GM23338 (cell line): ENCODE results near the gene MUC22. TPM values are rescaled to one million over a fixed set of nuclear protein-coding genes. Genes with fewer than 3 reads are reported as not detected.

Source experiments
- ATAC-seq: fragments of 200-7000 bp; cut with Tn5 transposase; 3 replicates; pipeline ENCODE4 v1.9.1; 2020
- DNase-seq: peaks from one replicate; pipeline ENCODE4 v3.0.0-alpha.2; 2015; ENCODE audit warnings: low spot score
- H2AFZ ChIP-seq: fragments of 200-600 bp; sonication (generic); 2 replicates; pipeline ENCODE4 v1.8.0; 2016; ENCODE audit warnings: antibody characterized with exemption, mild to moderate bottlenecking, moderate library complexity
- H3F3A ChIP-seq: fragments of 200-600 bp; sonication (generic); replicated peaks from 2 replicates; pipeline ENCODE4 v1.8.0; 2017; ENCODE audit warnings: antibody characterized with exemption, mixed run types, low read depth
- H3K27ac ChIP-seq: fragments of 200-600 bp; sonication (generic); 2 replicates; pipeline ENCODE4 v1.6.1; 2016; ENCODE audit warnings: low read depth
- H3K27me3 ChIP-seq: fragments of 200-600 bp; sonication (generic); 2 replicates; pipeline ENCODE4 v1.8.0; 2016; ENCODE audit warnings: mild to moderate bottlenecking, mixed run types, moderate library complexity; ENCODE audit not compliant: insufficient read depth
- H3K36me3 ChIP-seq: fragments of 200-600 bp; sonication (generic); 2 replicates; pipeline ENCODE4 v1.8.0; 2016; ENCODE audit warnings: mild to moderate bottlenecking; ENCODE audit not compliant: insufficient read depth
- H3K4me1 ChIP-seq: fragments of 200-600 bp; sonication (generic); 2 replicates; pipeline ENCODE4 v1.8.0; 2016; ENCODE audit warnings: mild to moderate bottlenecking, moderate library complexity; ENCODE audit not compliant: insufficient read depth
- H3K4me2 ChIP-seq: fragments of 200-600 bp; sonication (generic); 2 replicates; pipeline ENCODE4 v1.7.1; 2017; ENCODE audit warnings: mixed run types
- H3K4me3 ChIP-seq: fragments of 200-600 bp; sonication (generic); 2 replicates; pipeline ENCODE4 v1.6.1; 2016; ENCODE audit warnings: mixed run types
- H3K79me2 ChIP-seq: fragments of 200-600 bp; sonication (generic); replicated peaks from 2 replicates; pipeline ENCODE4 v1.8.0; 2017; ENCODE audit warnings: mild to moderate bottlenecking; ENCODE audit not compliant: insufficient read depth
- H3K9me2 ChIP-seq: fragments of 200-600 bp; sonication (generic); 2 replicates; pipeline ENCODE4 v1.8.0; 2017; ENCODE audit not compliant: insufficient read depth
- H4K20me1 ChIP-seq: fragments of 200-600 bp; sonication (generic); replicated peaks from 2 replicates; pipeline ENCODE4 v1.8.0; 2017; ENCODE audit warnings: mild to moderate bottlenecking; ENCODE audit not compliant: insufficient read depth
- H3K27ac Mint-ChIP-seq: 2 replicates; pipeline ENCODE4 v1.8.0; 2020; ENCODE audit warnings: inconsistent platforms, mild to moderate bottlenecking, moderate library complexity, mixed read lengths
- H3K27me3 Mint-ChIP-seq: 3 replicates; pipeline ENCODE4 v1.8.0; 2022; ENCODE audit warnings: low read depth, mild to moderate bottlenecking, moderate library complexity, mixed read lengths, inconsistent platforms; ENCODE audit not compliant: insufficient read depth, poor library complexity
- H3K36me3 Mint-ChIP-seq: 3 replicates; pipeline ENCODE4 v1.8.0; 2021; ENCODE audit warnings: low read depth, mild to moderate bottlenecking, inconsistent platforms, moderate library complexity, mixed read lengths
- H3K4me1 Mint-ChIP-seq: 3 replicates; pipeline ENCODE4 v1.8.0; 2020; ENCODE audit warnings: mild to moderate bottlenecking, inconsistent platforms, mixed read lengths
- H3K4me3 Mint-ChIP-seq: 3 replicates; pipeline ENCODE4 v1.8.0; 2021; ENCODE audit warnings: moderate library complexity, mild to moderate bottlenecking, inconsistent platforms, mixed read lengths
- H3K9me3 Mint-ChIP-seq: 3 replicates; pipeline ENCODE4 v1.8.0; 2020; ENCODE audit warnings: moderate library complexity, mild to moderate bottlenecking, inconsistent platforms, mixed read lengths
- CREB1 ChIP-seq: fragments of 250-450 bp; sonication (Bioruptor Pico); IDR thresholded peaks from 2 replicates; pipeline ENCODE4 v1.5.0; 2020; ENCODE audit warnings: low read depth, mild to moderate bottlenecking, moderate library complexity
- EZH2 ChIP-seq: fragments of 200-600 bp; sonication (generic); IDR thresholded peaks from one replicate; pipeline ENCODE4 v1.8.0; 2017; ENCODE audit warnings: antibody characterized with exemption, mild to moderate bottlenecking, low read depth; ENCODE audit not compliant: unreplicated experiment
- EZH2phosphoT487 ChIP-seq: fragments of 200-600 bp; sonication (generic); IDR thresholded peaks from one replicate; pipeline ENCODE4 v1.8.1; 2018; ENCODE audit warnings: antibody characterized with exemption; ENCODE audit not compliant: unreplicated experiment
- JUNB ChIP-seq: IDR thresholded peaks from one replicate; pipeline ENCODE4 v1.6.1; 2016; ENCODE audit warnings: antibody characterized with exemption; ENCODE audit not compliant: unreplicated experiment
- NANOG ChIP-seq: IDR thresholded peaks from 2 replicates; pipeline ENCODE4 v1.6.1; 2016; ENCODE audit warnings: antibody characterized with exemption, borderline replicate concordance
- POLR2AphosphoS5 ChIP-seq: IDR thresholded peaks from 2 replicates; pipeline ENCODE4 v1.6.1; 2016; ENCODE audit warnings: antibody characterized with exemption, low read depth
- STAT1 ChIP-seq: IDR thresholded peaks from one replicate; pipeline ENCODE4 v1.6.1; 2016; ENCODE audit warnings: antibody characterized with exemption; ENCODE audit not compliant: unreplicated experiment
- ZNF114 ChIP-seq: fragments of 250-450 bp; sonication (Bioruptor Pico); IDR thresholded peaks from 2 replicates; pipeline ENCODE4 v1.5.0; 2020; ENCODE audit warnings: mild to moderate bottlenecking, moderate library complexity
- ZNF331 ChIP-seq: fragments of 250-450 bp; sonication (Bioruptor Pico); IDR thresholded peaks from 2 replicates; pipeline ENCODE4 v1.5.0; 2020; ENCODE audit warnings: low read depth, mild to moderate bottlenecking, moderate library complexity
- polyA plus RNA-seq: library from polyadenylated mRNA; unstranded; fragments of >200 nt; fragmentation: Nextera tagmentation; extraction: Ambion mirVana; gene quantifications from 2 replicates; pipeline ENCODE4 v1.2.1, GENCODE V29; 2016
- total RNA-seq: library from RNA; depleted of rRNA; stranded (reverse); fragments of >200 nt; shearing (Covaris generic); gene quantifications from 2 replicates; pipeline ENCODE4 v1.2.3, GENCODE V29; 2014
- TF ChIP-seq, protein P1 (sequence below): IDR thresholded peaks from one replicate; pipeline ENCODE4 v1.6.1; 2018; ENCODE audit warnings: antibody characterized with exemption; ENCODE audit not compliant: unreplicated experiment
- TF ChIP-seq, protein P2 (sequence below): IDR thresholded peaks from 2 replicates; pipeline ENCODE4 v1.6.1; 2016; ENCODE audit warnings: antibody characterized with exemption
- TF ChIP-seq, protein P3 (sequence below), 2 experiments: fragments of 200-600 bp in 1 of 2; sonication (generic) in 1 of 2; conservative IDR thresholded peaks; 2 replicates each; pipeline versions ENCODE4 v1.5.1 to v1.6.1; 2016 to 2017; ENCODE audit warnings: antibody characterized with exemption in 2 of 2, low read depth in 2 of 2, mild to moderate bottlenecking in 2 of 2, moderate library complexity in 1 of 2
- TF ChIP-seq, protein P4 (sequence below): fragments of 250-450 bp; sonication (Bioruptor Pico); IDR thresholded peaks from 2 replicates; pipeline ENCODE4 v1.5.0; 2020; ENCODE audit warnings: mild to moderate bottlenecking, moderate library complexity

The MUC22 gene
- total and polyA plus RNA-seq, 2 experiments from 2014 or later: not detected

DNA sequence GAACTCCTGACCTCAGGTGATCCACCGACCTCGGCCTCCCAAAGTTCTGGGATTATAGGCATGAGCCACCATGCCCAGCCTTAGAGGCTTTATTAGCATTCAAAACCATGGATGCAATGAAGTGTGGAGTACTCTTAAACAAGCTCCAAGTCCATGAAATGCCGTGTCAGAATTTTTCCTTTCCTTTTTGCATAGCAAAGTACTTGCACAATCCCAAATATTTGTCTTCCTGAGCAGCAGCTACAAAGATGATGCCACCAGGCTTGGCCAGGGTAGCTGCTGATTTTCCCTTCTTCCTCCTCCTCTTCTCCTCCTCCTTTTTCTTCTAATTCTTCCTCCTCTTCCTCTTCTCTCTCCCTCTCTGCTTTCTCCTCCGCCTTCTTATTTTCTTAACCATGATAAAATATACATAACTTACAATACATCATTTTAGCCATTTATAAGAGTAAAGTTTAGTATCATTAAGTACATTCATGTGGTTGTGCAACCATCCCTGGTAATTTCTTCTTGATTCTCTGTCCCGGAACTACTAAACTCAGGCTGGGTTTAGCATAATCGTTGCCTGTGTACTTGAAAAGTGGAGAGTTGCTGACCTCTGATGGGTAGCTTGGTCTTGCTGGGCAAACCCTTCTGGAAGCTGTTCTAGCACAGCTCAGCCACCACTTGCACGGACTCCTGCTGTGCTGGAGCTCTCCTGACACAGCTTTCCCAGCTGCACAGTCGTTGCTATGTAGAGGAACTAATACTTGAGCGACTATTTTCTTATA is 49.2 kb upstream of the MUC22 start:
- H4K20me1 ChIP-seq: no peaks in the 10 kb centered on the region
- no peak overlapping the region for H3K4me3 ChIP-seq
- Mint-ChIP-seq H3K27me3 (peaks cover 17% of the 10 kb centered on the region), H3K4me1 (peaks cover 7% of the 10 kb centered on the region; the same call in 1 of the 3 replicates), H3K4me3 (no peak overlapping the region), H3K27ac (no peak overlapping the region), H3K9me3 (peaks cover 7% of the 10 kb centered on the region), H3K36me3 (no peaks in the 10 kb centered on the region; the same call in 2 of the 3 replicates)
- peaks cover 1% of the 10 kb centered on the region; the same call in 1 of the 2 replicates for H3F3A ChIP-seq
- no peak for DNase-seq
- peaks cover 19% of the 10 kb centered on the region for H3K27me3 ChIP-seq
- no peak overlapping the region for H3K4me2 ChIP-seq
- no peaks in the 10 kb centered on the region for H3K36me3 ChIP-seq
- H3K79me2 ChIP-seq: no peaks in the 10 kb centered on the region
- H2AFZ ChIP-seq: no peak overlapping the region
- no peak overlapping the region for H3K27ac ChIP-seq
- ATAC-seq: no peak
- H3K9me2 ChIP-seq: 0 out of 2 replicates have a peak, but pooled peaks cover 11% of the 10 kb centered on the region
- TF ChIP-seq, protein P1, sequence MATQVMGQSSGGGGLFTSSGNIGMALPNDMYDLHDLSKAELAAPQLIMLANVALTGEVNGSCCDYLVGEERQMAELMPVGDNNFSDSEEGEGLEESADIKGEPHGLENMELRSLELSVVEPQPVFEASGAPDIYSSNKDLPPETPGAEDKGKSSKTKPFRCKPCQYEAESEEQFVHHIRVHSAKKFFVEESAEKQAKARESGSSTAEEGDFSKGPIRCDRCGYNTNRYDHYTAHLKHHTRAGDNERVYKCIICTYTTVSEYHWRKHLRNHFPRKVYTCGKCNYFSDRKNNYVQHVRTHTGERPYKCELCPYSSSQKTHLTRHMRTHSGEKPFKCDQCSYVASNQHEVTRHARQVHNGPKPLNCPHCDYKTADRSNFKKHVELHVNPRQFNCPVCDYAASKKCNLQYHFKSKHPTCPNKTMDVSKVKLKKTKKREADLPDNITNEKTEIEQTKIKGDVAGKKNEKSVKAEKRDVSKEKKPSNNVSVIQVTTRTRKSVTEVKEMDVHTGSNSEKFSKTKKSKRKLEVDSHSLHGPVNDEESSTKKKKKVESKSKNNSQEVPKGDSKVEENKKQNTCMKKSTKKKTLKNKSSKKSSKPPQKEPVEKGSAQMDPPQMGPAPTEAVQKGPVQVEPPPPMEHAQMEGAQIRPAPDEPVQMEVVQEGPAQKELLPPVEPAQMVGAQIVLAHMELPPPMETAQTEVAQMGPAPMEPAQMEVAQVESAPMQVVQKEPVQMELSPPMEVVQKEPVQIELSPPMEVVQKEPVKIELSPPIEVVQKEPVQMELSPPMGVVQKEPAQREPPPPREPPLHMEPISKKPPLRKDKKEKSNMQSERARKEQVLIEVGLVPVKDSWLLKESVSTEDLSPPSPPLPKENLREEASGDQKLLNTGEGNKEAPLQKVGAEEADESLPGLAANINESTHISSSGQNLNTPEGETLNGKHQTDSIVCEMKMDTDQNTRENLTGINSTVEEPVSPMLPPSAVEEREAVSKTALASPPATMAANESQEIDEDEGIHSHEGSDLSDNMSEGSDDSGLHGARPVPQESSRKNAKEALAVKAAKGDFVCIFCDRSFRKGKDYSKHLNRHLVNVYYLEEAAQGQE: no peak
- TF ChIP-seq ZNF331 (CRISPR knock-in tag) (no peak), NANOG (no peak), JUNB (no peak), EZH2phosphoT487 (no peak), CREB1 (CRISPR knock-in tag) (no peak), EZH2 (no peak), STAT1 (no peak), ZNF114 (CRISPR knock-in tag) (no peak), POLR2AphosphoS5 (no peak)
- TF ChIP-seq, protein P2, sequence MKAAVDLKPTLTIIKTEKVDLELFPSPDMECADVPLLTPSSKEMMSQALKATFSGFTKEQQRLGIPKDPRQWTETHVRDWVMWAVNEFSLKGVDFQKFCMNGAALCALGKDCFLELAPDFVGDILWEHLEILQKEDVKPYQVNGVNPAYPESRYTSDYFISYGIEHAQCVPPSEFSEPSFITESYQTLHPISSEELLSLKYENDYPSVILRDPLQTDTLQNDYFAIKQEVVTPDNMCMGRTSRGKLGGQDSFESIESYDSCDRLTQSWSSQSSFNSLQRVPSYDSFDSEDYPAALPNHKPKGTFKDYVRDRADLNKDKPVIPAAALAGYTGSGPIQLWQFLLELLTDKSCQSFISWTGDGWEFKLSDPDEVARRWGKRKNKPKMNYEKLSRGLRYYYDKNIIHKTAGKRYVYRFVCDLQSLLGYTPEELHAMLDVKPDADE: no peak
- TF ChIP-seq, protein P3, sequence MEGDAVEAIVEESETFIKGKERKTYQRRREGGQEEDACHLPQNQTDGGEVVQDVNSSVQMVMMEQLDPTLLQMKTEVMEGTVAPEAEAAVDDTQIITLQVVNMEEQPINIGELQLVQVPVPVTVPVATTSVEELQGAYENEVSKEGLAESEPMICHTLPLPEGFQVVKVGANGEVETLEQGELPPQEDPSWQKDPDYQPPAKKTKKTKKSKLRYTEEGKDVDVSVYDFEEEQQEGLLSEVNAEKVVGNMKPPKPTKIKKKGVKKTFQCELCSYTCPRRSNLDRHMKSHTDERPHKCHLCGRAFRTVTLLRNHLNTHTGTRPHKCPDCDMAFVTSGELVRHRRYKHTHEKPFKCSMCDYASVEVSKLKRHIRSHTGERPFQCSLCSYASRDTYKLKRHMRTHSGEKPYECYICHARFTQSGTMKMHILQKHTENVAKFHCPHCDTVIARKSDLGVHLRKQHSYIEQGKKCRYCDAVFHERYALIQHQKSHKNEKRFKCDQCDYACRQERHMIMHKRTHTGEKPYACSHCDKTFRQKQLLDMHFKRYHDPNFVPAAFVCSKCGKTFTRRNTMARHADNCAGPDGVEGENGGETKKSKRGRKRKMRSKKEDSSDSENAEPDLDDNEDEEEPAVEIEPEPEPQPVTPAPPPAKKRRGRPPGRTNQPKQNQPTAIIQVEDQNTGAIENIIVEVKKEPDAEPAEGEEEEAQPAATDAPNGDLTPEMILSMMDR (conservative IDR thresholded peaks at IDR 0.05; ENCODE audit: low read depth in 2 of 2): no peak
- TF ChIP-seq, protein P4, sequence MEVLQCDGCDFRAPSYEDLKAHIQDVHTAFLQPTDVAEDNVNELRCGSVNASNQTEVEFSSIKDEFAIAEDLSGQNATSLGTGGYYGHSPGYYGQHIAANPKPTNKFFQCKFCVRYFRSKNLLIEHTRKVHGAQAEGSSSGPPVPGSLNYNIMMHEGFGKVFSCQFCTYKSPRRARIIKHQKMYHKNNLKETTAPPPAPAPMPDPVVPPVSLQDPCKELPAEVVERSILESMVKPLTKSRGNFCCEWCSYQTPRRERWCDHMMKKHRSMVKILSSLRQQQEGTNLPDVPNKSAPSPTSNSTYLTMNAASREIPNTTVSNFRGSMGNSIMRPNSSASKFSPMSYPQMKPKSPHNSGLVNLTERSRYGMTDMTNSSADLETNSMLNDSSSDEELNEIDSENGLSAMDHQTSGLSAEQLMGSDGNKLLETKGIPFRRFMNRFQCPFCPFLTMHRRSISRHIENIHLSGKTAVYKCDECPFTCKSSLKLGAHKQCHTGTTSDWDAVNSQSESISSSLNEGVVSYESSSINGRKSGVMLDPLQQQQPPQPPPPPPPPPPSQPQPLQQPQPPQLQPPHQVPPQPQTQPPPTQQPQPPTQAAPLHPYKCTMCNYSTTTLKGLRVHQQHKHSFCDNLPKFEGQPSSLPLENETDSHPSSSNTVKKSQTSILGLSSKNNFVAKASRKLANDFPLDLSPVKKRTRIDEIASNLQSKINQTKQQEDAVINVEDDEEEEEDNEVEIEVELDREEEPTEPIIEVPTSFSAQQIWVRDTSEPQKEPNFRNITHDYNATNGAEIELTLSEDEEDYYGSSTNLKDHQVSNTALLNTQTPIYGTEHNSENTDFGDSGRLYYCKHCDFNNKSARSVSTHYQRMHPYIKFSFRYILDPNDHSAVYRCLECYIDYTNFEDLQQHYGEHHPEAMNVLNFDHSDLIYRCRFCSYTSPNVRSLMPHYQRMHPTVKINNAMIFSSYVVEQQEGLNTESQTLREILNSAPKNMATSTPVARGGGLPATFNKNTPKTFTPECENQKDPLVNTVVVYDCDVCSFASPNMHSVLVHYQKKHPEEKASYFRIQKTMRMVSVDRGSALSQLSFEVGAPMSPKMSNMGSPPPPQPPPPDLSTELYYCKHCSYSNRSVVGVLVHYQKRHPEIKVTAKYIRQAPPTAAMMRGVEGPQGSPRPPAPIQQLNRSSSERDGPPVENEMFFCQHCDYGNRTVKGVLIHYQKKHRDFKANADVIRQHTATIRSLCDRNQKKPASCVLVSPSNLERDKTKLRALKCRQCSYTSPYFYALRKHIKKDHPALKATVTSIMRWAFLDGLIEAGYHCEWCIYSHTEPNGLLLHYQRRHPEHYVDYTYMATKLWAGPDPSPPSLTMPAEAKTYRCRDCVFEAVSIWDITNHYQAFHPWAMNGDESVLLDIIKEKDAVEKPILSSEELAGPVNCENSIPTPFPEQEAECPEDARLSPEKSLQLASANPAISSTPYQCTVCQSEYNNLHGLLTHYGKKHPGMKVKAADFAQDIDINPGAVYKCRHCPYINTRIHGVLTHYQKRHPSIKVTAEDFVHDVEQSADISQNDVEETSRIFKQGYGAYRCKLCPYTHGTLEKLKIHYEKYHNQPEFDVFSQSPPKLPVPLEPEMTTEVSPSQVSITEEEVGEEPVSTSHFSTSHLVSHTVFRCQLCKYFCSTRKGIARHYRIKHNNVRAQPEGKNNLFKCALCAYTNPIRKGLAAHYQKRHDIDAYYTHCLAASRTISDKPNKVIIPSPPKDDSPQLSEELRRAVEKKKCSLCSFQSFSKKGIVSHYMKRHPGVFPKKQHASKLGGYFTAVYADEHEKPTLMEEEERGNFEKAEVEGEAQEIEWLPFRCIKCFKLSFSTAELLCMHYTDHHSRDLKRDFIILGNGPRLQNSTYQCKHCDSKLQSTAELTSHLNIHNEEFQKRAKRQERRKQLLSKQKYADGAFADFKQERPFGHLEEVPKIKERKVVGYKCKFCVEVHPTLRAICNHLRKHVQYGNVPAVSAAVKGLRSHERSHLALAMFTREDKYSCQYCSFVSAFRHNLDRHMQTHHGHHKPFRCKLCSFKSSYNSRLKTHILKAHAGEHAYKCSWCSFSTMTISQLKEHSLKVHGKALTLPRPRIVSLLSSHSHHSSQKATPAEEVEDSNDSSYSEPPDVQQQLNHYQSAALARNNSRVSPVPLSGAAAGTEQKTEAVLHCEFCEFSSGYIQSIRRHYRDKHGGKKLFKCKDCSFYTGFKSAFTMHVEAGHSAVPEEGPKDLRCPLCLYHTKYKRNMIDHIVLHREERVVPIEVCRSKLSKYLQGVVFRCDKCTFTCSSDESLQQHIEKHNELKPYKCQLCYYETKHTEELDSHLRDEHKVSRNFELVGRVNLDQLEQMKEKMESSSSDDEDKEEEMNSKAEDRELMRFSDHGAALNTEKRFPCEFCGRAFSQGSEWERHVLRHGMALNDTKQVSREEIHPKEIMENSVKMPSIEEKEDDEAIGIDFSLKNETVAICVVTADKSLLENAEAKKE (CRISPR knock-in tag): no peak
- H3K4me1 ChIP-seq: peaks cover 4% of the 10 kb centered on the region; the same call in 1 of the 2 replicates
